Calu3 (cell line): ENCODE measurements around the gene PPP1CA. TPM values are rescaled to one million over a fixed set of nuclear protein-coding genes. Genes with fewer than 3 reads are reported as not detected.

Experiments used
- BruUV-seq: library from RNA; stranded (reverse); fragments of 400-500 nt; replicated peaks from 2 replicates; lab custom pipeline; 2021; lab: Mats Ljungman, UMichigan
- CTCF ChIA-PET: fragments of 300-600 bp; sonication (Branson Sonifier 250); formaldehyde crosslinking; loops from one replicate; lab custom pipeline; 2022; ENCODE audit warnings: antibody characterized with exemption; lab: Charles Lee
- DNase-seq: peaks from one replicate; pipeline ENCODE4 v3.0.0; 2022
- H3K27ac Mint-ChIP-seq: one replicate; pipeline ENCODE4 v1.8.0; 2022; ENCODE audit warnings: mixed read lengths; ENCODE audit not compliant: unreplicated experiment
- H3K27me3 Mint-ChIP-seq: one replicate; pipeline ENCODE4 v1.8.0; 2022; ENCODE audit warnings: mixed read lengths; ENCODE audit not compliant: unreplicated experiment
- H3K36me3 Mint-ChIP-seq: one replicate; pipeline ENCODE4 v1.8.0; 2022; ENCODE audit warnings: mild to moderate bottlenecking, moderate library complexity, mixed read lengths; ENCODE audit not compliant: insufficient read depth, unreplicated experiment
- H3K4me1 Mint-ChIP-seq: one replicate; pipeline ENCODE4 v1.8.0; 2022; ENCODE audit warnings: mild to moderate bottlenecking, low read depth, mixed read lengths; ENCODE audit not compliant: unreplicated experiment
- H3K4me3 Mint-ChIP-seq: one replicate; pipeline ENCODE4 v1.8.0; 2022; ENCODE audit warnings: mild to moderate bottlenecking, low read depth, moderate library complexity, mixed read lengths; ENCODE audit not compliant: unreplicated experiment
- H3K9me3 Mint-ChIP-seq: one replicate; pipeline ENCODE4 v1.8.0; 2022; ENCODE audit warnings: low read depth, mixed read lengths; ENCODE audit not compliant: unreplicated experiment
- intact Hi-C: fragments of 100-400 bp; cut with micrococcal nuclease; formaldehyde crosslinking; loops from one replicate; pipeline ENCODE4 v1.10.0; 2022; ENCODE audit not compliant: unreplicated experiment
- total RNA-seq: library from RNA; stranded (reverse); gene quantifications from 2 replicates; pipeline ENCODE4 v1.2.3, GENCODE V29; 2022
- TF ChIP-seq, protein P1 (sequence below): fragments of 200-600 bp; IDR thresholded peaks from one replicate; pipeline ENCODE4 v1.8.0; 2022; ENCODE audit warnings: antibody characterized with exemption; ENCODE audit not compliant: unreplicated experiment

Gene PPP1CA
- total RNA-seq, 1 experiment from 2014 or later: 180 TPM

DNA sequence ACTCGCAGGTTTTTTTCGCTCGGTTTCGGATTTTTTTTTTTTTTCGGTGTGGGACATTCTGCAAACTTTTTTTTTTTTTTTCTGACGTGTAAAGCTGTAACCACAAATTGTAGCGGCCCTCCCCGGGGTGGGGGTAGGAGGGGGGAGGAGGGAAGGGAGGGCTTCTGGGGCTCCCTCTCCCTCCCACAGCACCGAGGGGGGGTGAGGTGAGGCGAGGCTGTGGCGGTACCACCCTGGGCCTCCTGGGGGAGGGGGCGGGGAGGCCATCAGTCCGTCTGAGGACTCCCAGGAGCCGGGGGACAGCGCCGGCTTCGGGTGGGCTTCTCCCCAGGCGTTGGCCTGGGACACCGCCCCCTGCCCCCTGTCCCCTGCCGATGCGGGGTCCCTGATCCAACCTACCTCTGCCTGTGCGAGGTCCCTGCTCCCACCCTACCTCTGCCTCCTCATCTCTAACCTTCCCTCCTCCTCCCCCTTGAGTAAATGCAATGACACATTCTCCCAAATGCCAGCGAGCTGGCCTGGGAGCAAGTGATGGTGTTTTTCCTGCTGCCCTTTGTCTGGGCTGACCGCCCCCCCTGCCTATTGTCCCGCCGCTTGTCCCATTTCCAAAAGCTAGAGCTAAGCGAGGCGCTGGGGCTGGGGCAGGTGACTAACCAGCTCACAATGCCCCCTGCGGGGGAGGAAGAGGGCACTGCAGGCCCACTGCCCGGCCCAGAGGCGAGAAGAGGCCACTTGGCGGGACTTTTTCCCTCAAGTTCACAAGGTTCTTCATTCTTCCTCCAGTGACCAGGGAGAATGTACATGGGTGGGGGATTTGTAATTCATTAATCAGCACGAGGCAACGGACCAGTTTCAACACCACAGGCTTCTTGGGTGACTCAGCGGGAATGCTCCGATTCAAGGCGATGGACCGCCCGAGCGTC, 27.7 kb downstream of the PPP1CA start:
- CTCF ChIA-PET: interaction anchor here (0.5 to 3.3 kb wide), 17 partner anchors 8 to 268 kb away, joined by 3 to 33 read pairs (median 4); partner anchors contain the start of genes POLD4 and RAD9A
- Mint-ChIP-seq H3K36me3 (peaks cover 46% of the 10 kb centered on the region), H3K27ac (peak overlapping the region; percentile 75), H3K4me3 (peak overlapping the region; percentile 71), H3K27me3 (no peaks in the 10 kb centered on the region), H3K9me3 (no peaks in the 10 kb centered on the region), H3K4me1 (peaks cover 45% of the 10 kb centered on the region)
- intact Hi-C loops: loop anchor here (1.0 kb wide), 1 partner anchor 20 kb away; no protein-coding TSS in a partner anchor
- TF ChIP-seq, protein P1, sequence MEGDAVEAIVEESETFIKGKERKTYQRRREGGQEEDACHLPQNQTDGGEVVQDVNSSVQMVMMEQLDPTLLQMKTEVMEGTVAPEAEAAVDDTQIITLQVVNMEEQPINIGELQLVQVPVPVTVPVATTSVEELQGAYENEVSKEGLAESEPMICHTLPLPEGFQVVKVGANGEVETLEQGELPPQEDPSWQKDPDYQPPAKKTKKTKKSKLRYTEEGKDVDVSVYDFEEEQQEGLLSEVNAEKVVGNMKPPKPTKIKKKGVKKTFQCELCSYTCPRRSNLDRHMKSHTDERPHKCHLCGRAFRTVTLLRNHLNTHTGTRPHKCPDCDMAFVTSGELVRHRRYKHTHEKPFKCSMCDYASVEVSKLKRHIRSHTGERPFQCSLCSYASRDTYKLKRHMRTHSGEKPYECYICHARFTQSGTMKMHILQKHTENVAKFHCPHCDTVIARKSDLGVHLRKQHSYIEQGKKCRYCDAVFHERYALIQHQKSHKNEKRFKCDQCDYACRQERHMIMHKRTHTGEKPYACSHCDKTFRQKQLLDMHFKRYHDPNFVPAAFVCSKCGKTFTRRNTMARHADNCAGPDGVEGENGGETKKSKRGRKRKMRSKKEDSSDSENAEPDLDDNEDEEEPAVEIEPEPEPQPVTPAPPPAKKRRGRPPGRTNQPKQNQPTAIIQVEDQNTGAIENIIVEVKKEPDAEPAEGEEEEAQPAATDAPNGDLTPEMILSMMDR: peak; percentile 56
- no TSS peak for BruUV-seq
- peak; percentile 96 for DNase-seq

DNA sequence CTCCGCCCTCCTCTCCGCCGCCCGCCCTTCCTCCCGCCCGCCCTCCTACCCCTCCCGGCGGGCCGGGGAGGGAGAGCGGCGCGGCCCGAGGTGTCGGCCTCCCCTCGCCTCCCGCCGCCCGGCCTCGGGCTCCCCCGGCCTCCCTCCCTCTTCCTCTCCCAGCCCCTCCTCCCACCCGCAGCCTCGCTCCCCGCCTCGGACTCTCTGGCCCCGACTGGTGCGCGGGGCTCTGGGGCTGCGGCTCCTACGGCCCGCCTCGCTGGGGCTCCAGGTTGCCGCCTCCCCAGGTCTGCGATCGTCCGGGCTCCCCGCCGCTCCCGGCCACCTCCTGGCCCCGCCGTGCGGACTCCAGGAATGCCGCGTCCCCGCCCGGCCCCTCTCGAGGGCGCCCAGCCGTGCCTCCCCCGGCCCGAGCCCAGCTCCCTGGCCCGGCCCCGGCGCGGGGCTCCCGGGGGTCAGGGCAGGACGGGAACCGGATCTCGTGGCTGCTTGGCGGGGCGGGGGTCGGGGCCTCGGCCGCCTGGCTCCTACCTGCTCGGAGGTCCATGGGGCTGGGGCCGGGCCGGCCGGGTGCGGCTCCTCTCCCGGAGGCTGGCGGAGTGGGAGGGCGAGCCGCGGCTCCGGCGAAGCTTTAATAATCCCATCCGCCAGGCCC, 28.5 kb downstream of the PPP1CA start, which contains the start of gene CLCF1:
Gene CLCF1, minus strand, starts transcription at position 606 of the 655 bp plus-strand sequence. Its CDS starts 59 bp downstream, at position 547.
- peaks cover 39% of the 10 kb centered on the region for H3K4me1 Mint-ChIP-seq
- H3K9me3 Mint-ChIP-seq: no peaks in the 10 kb centered on the region
- peak within 1 kb of the TSS; percentile 71 for H3K4me3 Mint-ChIP-seq
- peaks cover 47% of the 10 kb centered on the region for H3K36me3 Mint-ChIP-seq
- CTCF ChIA-PET: interaction anchor here (0.6 to 3.3 kb wide), 10 partner anchors 9 to 267 kb away, joined by 3 to 33 read pairs (median 9); no protein-coding TSS in a partner anchor
- TF ChIP-seq, protein P1: no peak
- peak within 1 kb of the TSS; percentile 75 for H3K27ac Mint-ChIP-seq
- intact Hi-C loops: no loop called here
- DNase-seq: peak; percentile 55
- no peaks in the 10 kb centered on the region for H3K27me3 Mint-ChIP-seq
- BruUV-seq: no TSS peak

DNA sequence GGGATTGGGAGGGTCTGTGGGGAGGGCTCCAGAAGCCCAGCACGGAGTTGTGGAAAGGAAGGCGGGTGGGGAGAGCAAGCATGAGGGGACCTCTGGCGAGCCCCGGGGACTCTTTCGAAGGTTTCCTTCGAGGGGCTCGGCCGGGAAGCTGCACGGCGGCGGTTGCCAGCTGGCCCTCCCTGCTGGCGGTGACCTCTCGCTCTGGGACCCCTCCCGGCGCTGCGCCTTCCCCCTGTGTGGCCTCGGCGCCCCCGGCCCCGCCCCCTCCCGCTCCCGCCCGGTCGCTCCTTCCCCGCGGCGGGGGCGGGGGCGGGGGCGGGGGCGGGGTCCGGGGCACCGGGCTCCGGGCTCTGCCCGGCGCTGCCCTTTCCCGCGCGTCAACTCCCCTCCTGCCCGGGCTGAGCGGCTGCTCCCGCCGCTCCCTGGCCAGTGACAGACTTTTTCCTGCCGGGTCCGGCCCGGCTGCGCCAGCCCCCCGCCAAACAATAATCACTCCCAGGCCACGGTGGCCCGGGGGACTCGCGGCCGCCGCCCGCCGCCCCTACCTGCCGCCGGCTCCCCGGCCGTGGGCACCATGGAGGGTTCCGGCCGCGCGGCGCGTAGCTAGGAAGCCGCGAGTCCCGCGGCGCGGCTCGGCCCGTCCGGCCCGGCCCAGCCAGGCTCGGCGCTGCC, 29.2 kb downstream of the PPP1CA start:
- TF ChIP-seq, protein P1: no peak
- CTCF ChIA-PET: interaction anchor here (0.7 to 3.0 kb wide), 5 partner anchors 15 to 27 kb away, joined by 5 to 33 read pairs (median 13); partner anchors contain the start of gene POLD4
- no peaks in the 10 kb centered on the region for H3K27me3 Mint-ChIP-seq
- intact Hi-C loops: no loop called here
- no peak for DNase-seq
- H3K36me3 Mint-ChIP-seq: peaks cover 52% of the 10 kb centered on the region
- no TSS peak for BruUV-seq
- H3K9me3 Mint-ChIP-seq: no peaks in the 10 kb centered on the region
- peaks cover 37% of the 10 kb centered on the region for H3K4me1 Mint-ChIP-seq
- peak overlapping the region; percentile 40 for H3K27ac Mint-ChIP-seq
- peak overlapping the region; percentile 71 for H3K4me3 Mint-ChIP-seq

DNA sequence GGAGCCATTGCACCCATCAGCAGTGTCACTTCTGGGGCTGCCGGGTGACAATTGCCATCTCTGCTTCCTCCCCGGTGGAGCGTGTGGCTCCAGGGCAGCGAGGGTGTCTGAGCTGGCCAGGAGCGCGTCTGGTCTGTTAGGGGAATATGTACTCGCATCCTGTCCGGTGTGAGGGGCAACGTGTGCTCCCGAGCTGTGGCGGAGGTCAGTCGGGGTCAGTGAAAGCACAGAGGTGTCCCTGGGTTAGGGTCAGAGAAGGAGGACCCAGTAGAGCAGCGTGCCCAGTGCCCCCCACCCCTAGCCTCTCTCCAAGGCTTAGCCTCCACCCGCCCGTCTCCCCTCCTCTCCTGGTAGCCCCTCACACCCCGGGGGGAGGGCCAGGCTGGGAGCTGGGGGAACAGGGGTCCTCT, 29.7 kb downstream of the PPP1CA start:
- TF ChIP-seq, protein P1: no peak
- no TSS peak for BruUV-seq
- peak overlapping the region; percentile 40 for H3K27ac Mint-ChIP-seq
- CTCF ChIA-PET: interaction anchor here (0.7 to 3.0 kb wide), 3 partner anchors 15 to 26 kb away, joined by 5 to 13 read pairs (median 5); partner anchors contain the start of gene POLD4
- H3K9me3 Mint-ChIP-seq: no peaks in the 10 kb centered on the region
- H3K27me3 Mint-ChIP-seq: no peaks in the 10 kb centered on the region
- peaks cover 31% of the 10 kb centered on the region for H3K4me1 Mint-ChIP-seq
- intact Hi-C loops: no loop called here
- DNase-seq: no peak
- peak overlapping the region; percentile 71 for H3K4me3 Mint-ChIP-seq
- H3K36me3 Mint-ChIP-seq: peaks cover 51% of the 10 kb centered on the region
